ENCODE data around the gene DOK3. TPM values are rescaled to one million over a fixed set of nuclear protein-coding genes. Genes with fewer than 3 reads are reported as not detected.

Gene DOK3
- total RNA-seq, 1 donor from 2014 or later, result 4.7 TPM

DNA sequence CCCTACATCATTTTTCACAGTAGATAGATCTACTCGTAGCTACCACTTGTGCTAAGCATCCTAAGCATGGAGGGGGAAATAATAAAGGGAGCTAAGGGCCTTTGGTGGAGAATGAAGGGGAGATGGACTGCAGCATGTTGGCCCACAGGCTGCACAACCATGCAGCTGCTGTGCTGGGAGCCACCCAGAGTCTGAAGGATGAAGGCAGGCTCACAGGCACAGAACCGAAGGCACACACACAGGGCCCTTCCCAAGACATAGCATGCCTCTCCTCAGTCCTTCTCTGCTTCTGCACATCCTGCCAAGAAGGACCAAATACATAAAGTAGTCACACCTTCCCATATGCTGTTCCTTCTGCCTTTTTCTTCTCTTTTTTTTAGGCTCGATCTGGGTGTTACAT, 38.1 kb upstream of the DOK3 start:
- TF ChIP-seq, protein P1, sequence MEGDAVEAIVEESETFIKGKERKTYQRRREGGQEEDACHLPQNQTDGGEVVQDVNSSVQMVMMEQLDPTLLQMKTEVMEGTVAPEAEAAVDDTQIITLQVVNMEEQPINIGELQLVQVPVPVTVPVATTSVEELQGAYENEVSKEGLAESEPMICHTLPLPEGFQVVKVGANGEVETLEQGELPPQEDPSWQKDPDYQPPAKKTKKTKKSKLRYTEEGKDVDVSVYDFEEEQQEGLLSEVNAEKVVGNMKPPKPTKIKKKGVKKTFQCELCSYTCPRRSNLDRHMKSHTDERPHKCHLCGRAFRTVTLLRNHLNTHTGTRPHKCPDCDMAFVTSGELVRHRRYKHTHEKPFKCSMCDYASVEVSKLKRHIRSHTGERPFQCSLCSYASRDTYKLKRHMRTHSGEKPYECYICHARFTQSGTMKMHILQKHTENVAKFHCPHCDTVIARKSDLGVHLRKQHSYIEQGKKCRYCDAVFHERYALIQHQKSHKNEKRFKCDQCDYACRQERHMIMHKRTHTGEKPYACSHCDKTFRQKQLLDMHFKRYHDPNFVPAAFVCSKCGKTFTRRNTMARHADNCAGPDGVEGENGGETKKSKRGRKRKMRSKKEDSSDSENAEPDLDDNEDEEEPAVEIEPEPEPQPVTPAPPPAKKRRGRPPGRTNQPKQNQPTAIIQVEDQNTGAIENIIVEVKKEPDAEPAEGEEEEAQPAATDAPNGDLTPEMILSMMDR (IDR thresholded peaks at IDR 0.05; ENCODE audit: unreplicated experiment), result no peak

DNA sequence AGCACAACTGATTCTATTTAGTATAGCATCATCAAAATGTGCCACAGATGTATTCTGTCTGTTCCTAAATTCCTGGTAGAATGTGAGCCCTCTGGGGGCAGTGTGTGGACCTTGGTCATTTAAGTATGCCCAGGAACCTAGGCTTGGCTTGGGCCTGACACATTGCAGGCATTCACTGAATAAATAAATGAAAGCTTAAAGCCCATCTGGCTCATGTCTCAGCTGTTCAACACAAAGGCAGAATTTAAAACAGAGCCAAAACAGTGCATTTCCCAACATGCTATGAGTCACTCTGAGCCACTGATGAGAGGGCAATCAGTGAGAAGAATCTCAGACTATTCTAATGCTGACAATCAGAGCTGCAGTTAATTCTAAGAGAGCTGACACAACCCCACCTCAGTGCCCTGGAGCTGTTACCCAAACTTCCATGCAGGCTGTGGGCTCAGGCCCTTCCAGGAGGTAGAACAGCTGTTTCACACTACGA, 36.7 kb upstream of the DOK3 start:
- peak overlapping the region; percentile 73 for H3K27ac Mint-ChIP-seq
- H3K36me3 Mint-ChIP-seq, result peaks cover 5% of the 10 kb centered on the region
- TF ChIP-seq, protein P1 (IDR thresholded peaks at IDR 0.05; ENCODE audit: unreplicated experiment), result no peak
- DNase-seq (ENCODE audit: low spot score in 2 of 2, unreplicated experiment in 2 of 2), result no peak
- no peaks in the 10 kb centered on the region for H3K9me3 Mint-ChIP-seq
- peaks cover 2% of the 10 kb centered on the region for H3K4me1 Mint-ChIP-seq
- no peaks in the 10 kb centered on the region for H3K27me3 Mint-ChIP-seq (ENCODE audit: low read depth)
- no peak overlapping the region for H3K4me3 Mint-ChIP-seq

More for the DNA sequence above, 38.1 kb upstream of the DOK3 start:
- Mint-ChIP-seq H3K9me3 (no peaks in the 10 kb centered on the region), H3K4me1 (peaks cover 11% of the 10 kb centered on the region), H3K27me3 (ENCODE audit: low read depth) (no peaks in the 10 kb centered on the region), H3K27ac (no peak overlapping the region), H3K4me3 (no peak overlapping the region), H3K36me3 (peaks cover 2% of the 10 kb centered on the region)
- DNase-seq (ENCODE audit: low spot score in 2 of 2, unreplicated experiment in 2 of 2), result no peak

DNA sequence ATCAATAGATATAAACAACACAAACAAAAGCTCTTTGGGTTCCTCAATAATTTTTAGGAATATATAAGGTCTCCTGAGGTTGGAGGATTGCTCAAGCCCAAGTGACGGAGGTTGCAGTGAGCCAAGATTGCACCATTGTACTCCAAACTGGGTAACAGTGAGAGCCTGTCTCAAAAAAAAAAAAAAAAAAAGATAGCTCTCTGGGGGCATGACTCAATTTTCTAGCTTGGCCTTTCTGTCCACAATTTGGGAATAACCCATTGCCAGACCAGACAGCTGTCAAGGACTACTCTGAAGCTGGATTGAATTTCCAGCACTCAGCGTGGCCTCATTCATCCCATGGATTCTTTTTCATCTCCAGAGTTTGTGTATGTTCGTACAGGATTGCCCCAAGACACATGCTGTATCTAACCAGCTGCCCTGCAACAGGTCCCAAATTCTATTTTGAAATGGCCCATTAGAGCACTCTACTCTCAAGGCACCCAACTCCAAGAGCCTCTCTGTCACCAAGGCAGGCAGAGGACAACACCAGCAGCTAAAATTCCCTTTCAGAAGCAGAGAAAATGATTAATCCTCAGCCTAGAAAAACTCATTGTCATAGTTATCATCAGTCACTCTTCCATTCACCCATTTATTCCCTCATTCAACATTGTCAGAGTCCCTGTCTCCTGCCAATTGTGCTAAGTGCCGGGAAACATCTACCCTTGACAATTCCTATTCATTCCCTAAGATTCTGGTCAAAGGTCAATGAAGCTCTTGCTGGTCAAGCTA, 36.0 kb upstream of the DOK3 start:
- Mint-ChIP-seq H3K27me3 (ENCODE audit: low read depth) (no peaks in the 10 kb centered on the region), H3K4me1 (peaks cover 2% of the 10 kb centered on the region), H3K27ac (no peak overlapping the region), H3K4me3 (no peak overlapping the region), H3K36me3 (peaks cover 5% of the 10 kb centered on the region), H3K9me3 (no peaks in the 10 kb centered on the region)
- no peak for DNase-seq (ENCODE audit: low spot score in 2 of 2, unreplicated experiment in 2 of 2)
- TF ChIP-seq, protein P1 (IDR thresholded peaks at IDR 0.05; ENCODE audit: unreplicated experiment), result no peak

DNA sequence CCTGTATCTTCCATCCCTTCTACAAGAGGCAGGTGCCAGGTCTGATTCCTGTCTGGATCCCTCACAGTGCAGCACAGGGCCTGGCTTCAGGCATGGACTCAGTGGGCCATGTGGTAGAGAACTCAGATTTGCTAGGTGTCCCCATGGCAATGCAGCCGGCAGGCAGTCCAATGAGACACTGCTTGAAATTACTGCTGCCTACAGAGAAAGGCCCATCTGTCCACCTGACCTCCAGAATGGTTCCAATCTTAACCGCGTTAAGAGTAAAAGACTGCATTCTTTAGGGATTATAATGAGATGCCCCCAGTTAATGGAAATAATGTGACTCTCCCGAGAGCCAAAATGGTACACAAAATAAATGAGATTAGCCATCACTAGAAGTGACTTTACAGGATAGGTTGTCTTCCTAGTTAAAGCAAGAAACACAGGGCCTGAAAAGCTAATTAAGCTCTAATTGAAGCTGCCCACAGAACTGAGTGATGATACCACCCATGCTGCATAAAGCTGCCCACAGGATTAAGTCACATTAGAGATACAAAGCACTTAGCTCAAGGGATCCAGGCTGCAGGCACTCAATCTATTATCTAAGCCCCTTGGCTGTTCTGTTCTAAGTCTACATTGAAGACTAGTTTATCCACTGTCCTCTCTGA, 33.3 kb upstream of the DOK3 start:
- H3K27ac Mint-ChIP-seq, result no peak overlapping the region
- peaks cover 2% of the 10 kb centered on the region for H3K4me1 Mint-ChIP-seq
- no peak overlapping the region for H3K4me3 Mint-ChIP-seq

DNA sequence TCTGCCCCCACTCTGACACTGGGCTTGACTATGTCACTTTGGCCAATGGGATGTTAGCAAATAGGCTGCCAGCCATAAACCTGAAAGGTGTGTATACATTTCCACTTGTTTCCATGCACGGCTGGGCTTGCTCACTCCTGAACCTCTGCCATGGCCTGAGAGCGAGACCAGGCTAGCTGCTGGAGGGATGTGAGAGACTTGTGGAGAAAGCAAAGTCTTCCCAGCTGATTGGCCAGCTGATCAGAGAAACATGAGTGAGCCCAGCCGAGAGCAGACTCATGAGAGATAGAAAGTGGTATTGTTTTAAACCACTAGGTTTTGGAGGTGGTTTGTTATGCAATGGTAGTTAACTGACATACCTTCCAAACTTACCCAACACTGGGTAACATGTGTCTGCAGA, 30.8 kb upstream of the DOK3 start:
- H3K27ac Mint-ChIP-seq, result no peak overlapping the region
- H3K36me3 Mint-ChIP-seq, result peaks cover 10% of the 10 kb centered on the region
- no peak overlapping the region for H3K4me3 Mint-ChIP-seq
- H3K9me3 Mint-ChIP-seq, result no peaks in the 10 kb centered on the region
- no peaks in the 10 kb centered on the region for H3K27me3 Mint-ChIP-seq (ENCODE audit: low read depth)
- DNase-seq (ENCODE audit: low spot score in 2 of 2, unreplicated experiment in 2 of 2), result no peak
- TF ChIP-seq, protein P1 (IDR thresholded peaks at IDR 0.05; ENCODE audit: unreplicated experiment), result no peak
- H3K4me1 Mint-ChIP-seq, result peaks cover 4% of the 10 kb centered on the region

More for the DNA sequence above, 33.3 kb upstream of the DOK3 start:
- H3K36me3 Mint-ChIP-seq, result peaks cover 8% of the 10 kb centered on the region
- TF ChIP-seq, protein P1 (IDR thresholded peaks at IDR 0.05; ENCODE audit: unreplicated experiment), result no peak
- no peaks in the 10 kb centered on the region for H3K27me3 Mint-ChIP-seq (ENCODE audit: low read depth)
- H3K9me3 Mint-ChIP-seq, result no peaks in the 10 kb centered on the region
- no peak for DNase-seq (ENCODE audit: low spot score in 2 of 2, unreplicated experiment in 2 of 2)

Measured in mesothelial cell of epicardium (in vitro differentiated cells).